ENCODE measurements around the gene SLC8B1. TPM values are rescaled to one million over a fixed set of nuclear protein-coding genes. Genes with fewer than 3 reads are reported as not detected.

The SLC8B1 gene
- total and polyA plus RNA-seq, 9 of the 15 experiments (the other 6 are each of a cell fraction or from before 2014, with no cell fraction given), result 0.86 to 34.1 (median 18.5) TPM

GRCh38 chr12:113262710-113263109 is 72.2 kb downstream of the SLC8B1 start (continued):
- TF ChIP-seq CEBPG (CRISPR knock-in tag; IDR thresholded peaks at IDR 0.05), result peak; percentile 67; the same call in 1 of the 2 replicates
- TF ChIP-seq CEBPG (tag; conservative IDR thresholded peaks at IDR 0.05 in 1 of 2, IDR thresholded peaks at IDR 0.05 in 1 of 2), result peak; percentile 80 to 82
- no peak for TF ChIP-seq USF1 (CRISPR knock-in tag; IDR thresholded peaks at IDR 0.05)
- TF ChIP-seq ZNF561 (CRISPR knock-in tag; conservative IDR thresholded peaks at IDR 0.05), result no peak
- peak; percentile 71 for TF ChIP-seq RBM25 (IDR thresholded peaks at IDR 0.05; ENCODE audit: low read depth, low read length, severe bottlenecking)
- TF ChIP-seq ETV5 (CRISPR knock-in tag; IDR thresholded peaks at IDR 0.05; ENCODE audit: low read depth), result no peak
- TF ChIP-seq MGA (IDR thresholded peaks at IDR 0.05), result no peak
- no peak for TF ChIP-seq ZNF740 (CRISPR knock-in tag; IDR thresholded peaks at IDR 0.05)
- no peak for TF ChIP-seq ZNF740 (tag; IDR thresholded peaks at IDR 0.05)
- no peak for TF ChIP-seq C11orf30 (IDR thresholded peaks at IDR 0.05; ENCODE audit: low read depth)
- TF ChIP-seq ETV6 (IDR thresholded peaks at IDR 0.05; ENCODE audit: borderline replicate concordance in 1 of 2, low read depth in 2 of 2, low read length in 1 of 2), result no peak
- TF ChIP-seq ETV6 (CRISPR knock-in tag; IDR thresholded peaks at IDR 0.05; ENCODE audit: borderline replicate concordance), result no peak
- TF ChIP-seq ATF3 (IDR thresholded peaks at IDR 0.05), result peak; percentile 62; the same call in 1 of the 2 replicates
- no peak for TF ChIP-seq ATF3 (CRISPR knock-in tag; conservative IDR thresholded peaks at IDR 0.05)
- TF ChIP-seq TSC22D4 (tag; IDR thresholded peaks at IDR 0.05), result 0 out of 2 replicates have a peak, but pooled peaks have one; percentile 36

Measured in K562 (cell line).